CD4-positive, alpha-beta T cell (primary cell): ENCODE data around the gene ZNF419. TPM values are rescaled to one million over a fixed set of nuclear protein-coding genes. Genes with fewer than 3 reads are reported as not detected.
"Not testable (repeated sequence)": the region's sequence is repeated elsewhere in the genome, so short reads cannot be mapped to it uniquely, and the experiment has no call there.

ENCODE experiments used
- ATAC-seq: fragments of 200-7000 bp; cut with Tn5 transposase; one replicate; pipeline ENCODE4 v1.10.0; 2022; ENCODE audit warnings: mild to moderate bottlenecking; ENCODE audit not compliant: poor library complexity
- CTCF ChIA-PET: fragments of 350-600 bp; sonication (Branson Sonifier 250); formaldehyde crosslinking; loops from one replicate; lab custom pipeline; 2021; ENCODE audit warnings: antibody characterized with exemption, inconsistent platforms; lab: Charles Lee
- POLR2A ChIA-PET: fragments of 350-600 bp; sonication (Branson Sonifier 250); formaldehyde crosslinking; loops from one replicate; lab custom pipeline; 2021; ENCODE audit warnings: antibody characterized with exemption, inconsistent platforms; lab: Charles Lee
- DNase-seq, 14 experiments: peaks; one replicate each; pipeline ENCODE4 v3.0.0-alpha.2; 2013 to 2020; ENCODE audit warnings: mixed read lengths in 2 of 14
- H3K27ac ChIP-seq, 2 donors: one replicate each; pipeline versions ENCODE4 v1.5.1 to v1.7.0; 2013; ENCODE audit warnings: low read length in 2 of 2, low read depth in 1 of 2, mild to moderate bottlenecking in 1 of 2
- H3K27me3 ChIP-seq, 2 experiments: 1 replicate in 1 of 2; 2 replicates in 1 of 2; pipeline versions ENCODE4 v1.6.1 to v1.7.0; 2013; ENCODE audit warnings: low read length in 2 of 2, control low read depth in 1 of 2, mild to moderate bottlenecking in 1 of 2, moderate library complexity in 1 of 2; ENCODE audit not compliant: insufficient read depth in 2 of 2, control insufficient read depth in 1 of 2
- H3K36me3 ChIP-seq: one replicate; pipeline ENCODE4 v1.6.1; 2013; ENCODE audit warnings: low read length, control low read depth; ENCODE audit not compliant: insufficient read depth
- H3K4me1 ChIP-seq: one replicate; pipeline ENCODE4 v1.6.1; 2013; ENCODE audit warnings: low read length, control low read depth; ENCODE audit not compliant: insufficient read depth
- H3K4me3 ChIP-seq: one replicate; pipeline ENCODE4 v1.5.1; 2013; ENCODE audit warnings: mild to moderate bottlenecking, low read length, moderate library complexity
- H3K9me3 ChIP-seq, 2 experiments: 1 replicate in 1 of 2; 2 replicates in 1 of 2; pipeline versions ENCODE4 v1.6.1 to v1.7.0; 2013; ENCODE audit warnings: low read length in 2 of 2, mild to moderate bottlenecking in 2 of 2, control low read depth in 1 of 2, moderate library complexity in 1 of 2; ENCODE audit not compliant: control insufficient read depth in 1 of 2, insufficient read depth in 1 of 2
- H3K27ac Mint-ChIP-seq: one replicate; pipeline ENCODE4 v1.8.0; 2020; ENCODE audit warnings: mixed read lengths
- H3K27me3 Mint-ChIP-seq: one replicate; pipeline ENCODE4 v1.8.0; 2021; ENCODE audit warnings: mixed read lengths
- H3K36me3 Mint-ChIP-seq: one replicate; pipeline ENCODE4 v1.8.0; 2021; ENCODE audit warnings: low read depth, mixed read lengths
- H3K4me1 Mint-ChIP-seq: one replicate; pipeline ENCODE4 v1.8.0; 2021; ENCODE audit warnings: low read depth, mixed read lengths
- H3K4me3 Mint-ChIP-seq: one replicate; pipeline ENCODE4 v1.8.0; 2020; ENCODE audit warnings: mild to moderate bottlenecking, mixed read lengths
- H3K9me3 Mint-ChIP-seq: one replicate; pipeline ENCODE4 v1.8.0; 2020; ENCODE audit warnings: mixed read lengths
- CTCF ChIP-seq: fragments of 200-600 bp; IDR thresholded peaks from one replicate; pipeline ENCODE4 v1.8.0; 2022; ENCODE audit warnings: antibody characterized with exemption, mild to moderate bottlenecking
- intact Hi-C, 2 experiments: fragments of 100-400 bp; cut with DNase I in 1 of 2; cut with micrococcal nuclease in 1 of 2; formaldehyde crosslinking; loops; one replicate each; pipeline versions ENCODE4 v1.15.1 to v1.9.0; 2023 to 2025; cut with DNase I, micrococcal nuclease
- polyA plus RNA-seq, 2 donors: library from polyadenylated mRNA; unstranded; fragments of 120-200 nt; gene quantifications; one replicate each; pipeline ENCODE4 v1.2.1, GENCODE V29; 2013
- total RNA-seq, 174 experiments: library from RNA in 2 of 174; stranded (reverse) in 2 of 174; gene quantifications; one replicate each; pipeline ENCODE4 v1.2.3 and lab custom pipeline; 2021 to 2026

ZNF419 gene
- 1 to 10 TPM; 8.3 to 9.2 TPM for total RNA-seq
- 12.3 TPM for polyA plus RNA-seq (2013, experiment 1 of 2)
- polyA plus RNA-seq (2013, experiment 2 of 2) = 9.5 TPM
- total RNA-seq (lab: John Stamatoyannopoulos, UW) = 4.4 to 50.2 (median 26.7) reads per million in 172 experiments

- H3K27ac Mint-ChIP-seq = peak within 1 kb of the TSS; percentile 57
- CTCF ChIA-PET = interaction anchor here (1.2 to 2.6 kb wide), 2 partner anchors 9 to 11 kb away, joined by 3 to 9 read pairs; partner anchors contain the start of gene ZNF772
Observed at GRCh38 chr19:57487477-57488298, at the start of gene ZNF419. ZNF419 (plus strand) TSS chr19:57487750; CDS start chr19:57487951, 201 bp downstream.

GRCh38 chr19:57437931-57438330 lies 49.6 kb upstream of the ZNF419 start:
- peaks cover 16 to 36% of the 10 kb centered on the region in 2 experiments for H3K9me3 ChIP-seq
- no peak overlapping the region for H3K27ac Mint-ChIP-seq
- DNase-seq = no peak
- H3K27me3 Mint-ChIP-seq = no peaks in the 10 kb centered on the region
- ChIA-PET CTCF (no interaction called here), POLR2A (interaction anchor here (0.6 kb wide), 2 partner anchors 192 to 197 kb away, joined by 3 read pairs; partner anchors contain the start of gene ZNF805)
- peaks cover 35% of the 10 kb centered on the region for H3K9me3 Mint-ChIP-seq
- H3K27me3 ChIP-seq = no peaks in the 10 kb centered on the region
- no peak for ATAC-seq
- peak overlapping the region; percentile 50 for H3K4me3 Mint-ChIP-seq
- H3K27ac ChIP-seq = no peak overlapping the region
- intact Hi-C loops = loop anchor here in 1 of 2 experiments (10.0 kb wide), 1 partner anchor 843 kb away; the partner anchor contains the start of gene ZNF71
- no peak for TF ChIP-seq CTCF
- peaks cover 21% of the 10 kb centered on the region for H3K4me1 ChIP-seq
- H3K4me1 Mint-ChIP-seq = peaks cover 31% of the 10 kb centered on the region
- peaks cover 35% of the 10 kb centered on the region for H3K36me3 ChIP-seq
- H3K36me3 Mint-ChIP-seq = peaks cover 79% of the 10 kb centered on the region
- no peak overlapping the region for H3K4me3 ChIP-seq

More at GRCh38 chr19:57487477-57488298, at the start of gene ZNF419:
- ATAC-seq (peak; percentile 97), DNase-seq (peak; percentile 90 to 98 (median 95))
- Histone ChIP-seq H3K36me3 (peaks cover 20% of the 10 kb centered on the region), H3K9me3 (peaks cover 6 to 20% of the 10 kb centered on the region in 2 experiments), H3K4me1 (peaks cover 16% of the 10 kb centered on the region), H3K27ac (peak within 1 kb of the TSS; percentile 65 to 79), H3K4me3 (peak within 1 kb of the TSS; percentile 80)
- Mint-ChIP-seq H3K9me3 (peaks cover 24% of the 10 kb centered on the region), H3K4me1 (peaks cover 19% of the 10 kb centered on the region), H3K4me3 (peak within 1 kb of the TSS; percentile 88), H3K36me3 (peaks cover 53% of the 10 kb centered on the region)
- POLR2A ChIA-PET = interaction anchor here (0.6 to 1.7 kb wide), 15 partner anchors 10 to 1032 kb away, joined by 3 to 10 read pairs (median 4); partner anchors contain the start of genes ZBTB45, ZNF154, ZNF211 and ZNF264
- intact Hi-C loops = loop anchor here in 1 of 2 experiments (2.0 to 5.0 kb wide), 2 partner anchors 39 to 75 kb away; partner anchors contain the start of genes ZNF17 and ZNF549
- H3K27me3 Mint-ChIP-seq, H3K27me3 ChIP-seq: not testable (repeated sequence)

- Histone ChIP-seq H3K9me3 (peaks cover 26 to 41% of the 10 kb centered on the region in 2 experiments), H3K27ac (no peak overlapping the region), H3K4me1 (peaks cover 21% of the 10 kb centered on the region), H3K27me3 (no peaks in the 10 kb centered on the region), H3K4me3 (no peak overlapping the region), H3K36me3 (peaks cover 45% of the 10 kb centered on the region)
- POLR2A ChIA-PET = no interaction called here
- H3K4me3 Mint-ChIP-seq = no peak overlapping the region
- ATAC-seq = no peak
- no peaks in the 10 kb centered on the region for H3K27me3 Mint-ChIP-seq
- H3K4me1 Mint-ChIP-seq = peaks cover 31% of the 10 kb centered on the region
- DNase-seq = no peak
- H3K36me3 Mint-ChIP-seq = peaks cover 89% of the 10 kb centered on the region
- H3K27ac Mint-ChIP-seq = no peak overlapping the region
- CTCF ChIA-PET = no interaction called here
- no peak for TF ChIP-seq CTCF
- H3K9me3 Mint-ChIP-seq = peaks cover 36% of the 10 kb centered on the region
- intact Hi-C loops = loop anchor here in 1 of 2 experiments (10.0 kb wide), 1 partner anchor 844 kb away; the partner anchor contains the start of gene ZNF71
Observed at GRCh38 chr19:57438925-57439324, 48.6 kb upstream of the ZNF419 start.
